Measurements from ENCODE around the gene DPH2.

DNA sequence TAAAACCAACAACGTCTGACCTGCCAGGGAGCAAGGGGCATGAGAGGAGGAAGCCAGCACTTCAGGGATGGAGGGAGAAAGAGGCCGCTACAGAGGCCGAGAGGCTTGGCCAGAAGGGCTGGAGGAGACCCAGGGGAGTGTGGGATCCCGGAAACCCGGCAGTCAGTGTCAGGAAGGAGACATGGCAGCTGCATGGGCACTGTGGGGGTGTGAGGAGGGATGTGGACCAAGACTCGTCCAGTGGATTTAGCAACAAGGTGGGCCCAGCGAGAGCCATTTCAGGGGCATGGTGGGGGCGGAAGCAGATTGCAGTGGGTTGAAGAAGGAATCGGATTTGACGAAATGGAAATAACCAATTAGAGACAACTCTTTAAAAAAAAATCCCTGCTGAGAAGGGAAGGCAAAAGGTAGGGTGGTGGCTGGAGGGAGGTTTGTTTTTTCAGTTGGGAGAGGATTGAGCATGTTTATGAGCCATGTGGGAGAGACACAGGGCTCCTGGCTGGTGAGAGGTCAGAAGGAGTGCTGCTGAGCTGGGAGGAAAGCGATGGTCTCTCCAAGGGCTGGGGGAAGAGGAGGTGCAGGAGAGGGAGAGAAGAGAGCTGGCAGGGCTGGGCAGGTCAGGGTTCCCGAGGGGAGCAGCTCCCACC is 13.6 kb downstream of the DPH2 start:
- TF ChIP-seq SIN3A (IDR thresholded peaks at IDR 0.05; ENCODE audit: borderline replicate concordance, insufficient read depth, low read length): no peak
- no peak for TF ChIP-seq REST (IDR thresholded peaks at IDR 0.05; ENCODE audit: insufficient read depth in 1 of 2, low read depth in 2 of 2, low read length in 2 of 2)

Measured in PFSK-1 (cell line).